H1 (cell line): Measurements from ENCODE around the gene RBM24. TPM values are rescaled to one million over a fixed set of nuclear protein-coding genes. Genes with fewer than 3 reads are reported as not detected.

Experiments used
- CTCF ChIA-PET: fragments of 300-600 bp; sonication (Branson Sonifier 250); formaldehyde crosslinking; loops from one replicate; lab custom pipeline; 2021; ENCODE audit not compliant: partially characterized antibody; lab: Charles Lee
- POLR2A ChIA-PET: fragments of 300-600 bp; sonication (Branson Sonifier 250); formaldehyde crosslinking; loops from one replicate; lab custom pipeline; 2021; ENCODE audit warnings: inconsistent platforms; ENCODE audit not compliant: partially characterized antibody; lab: Charles Lee
- DNase-seq, 2 experiments: peaks; one replicate each; pipeline versions ENCODE4 v3.0.0 to v3.0.0-alpha.2; 2010 to 2022; ENCODE audit warnings: low spot score in 2 of 2, low read depth in 1 of 2, mixed read lengths in 1 of 2
- FAIRE-seq: peaks from 2 replicates; lab custom pipeline; 2011; peaks lifted over from hg19 to GRCh38; lab: Jason Lieb, UNC
- H2AFZ ChIP-seq: 2 replicates; pipeline ENCODE4 v1.8.1; 2012; ENCODE audit warnings: low read length, inconsistent platforms
- H2AK5ac ChIP-seq: 2 replicates; pipeline ENCODE4 v1.6.1; 2013; ENCODE audit warnings: low read depth, low read length
- H2BK120ac ChIP-seq: replicated peaks from 2 replicates; pipeline ENCODE3; 2013; ENCODE audit warnings: low read depth, low read length, inconsistent platforms
- H2BK12ac ChIP-seq: 2 replicates; pipeline ENCODE4 v1.6.1; 2013; ENCODE audit warnings: low read depth, low read length
- H2BK15ac ChIP-seq: 2 replicates; pipeline ENCODE4 v1.6.1; 2013; ENCODE audit warnings: low read length
- H2BK20ac ChIP-seq: 2 replicates; pipeline ENCODE4 v1.6.1; 2013; ENCODE audit warnings: low read length
- H2BK5ac ChIP-seq: 2 replicates; pipeline ENCODE4 v1.6.1; 2013; ENCODE audit warnings: low read depth, low read length
- H3K14ac ChIP-seq: 2 replicates; pipeline ENCODE4 v1.6.1; 2013; ENCODE audit warnings: inconsistent platforms; ENCODE audit not compliant: insufficient read length
- H3K18ac ChIP-seq: 2 replicates; pipeline ENCODE4 v1.6.1; 2013; ENCODE audit warnings: low read length; ENCODE audit errors: extremely low read depth
- H3K23ac ChIP-seq: 2 replicates; pipeline ENCODE4 v1.6.1; 2013; ENCODE audit warnings: inconsistent platforms; ENCODE audit not compliant: insufficient read length
- H3K23me2 ChIP-seq: 2 replicates; pipeline ENCODE4 v1.6.1; 2013; ENCODE audit warnings: low read depth, low read length
- H3K27ac ChIP-seq: 2 replicates; pipeline ENCODE4 v1.6.1; 2011; ENCODE audit warnings: low read depth, low read length, inconsistent platforms
- H3K27me3 ChIP-seq, 4 experiments: replicated peaks in 1 of 4; 1 replicate in 1 of 4; 2 replicates in 3 of 4; pipeline versions ENCODE4 v1.6.1 to v1.8.1; 2011 to 2013; ENCODE audit warnings: low read length in 3 of 4, mild to moderate bottlenecking in 3 of 4, inconsistent platforms in 2 of 4, mixed read lengths in 2 of 4, moderate library complexity in 1 of 4; ENCODE audit not compliant: control insufficient read depth in 3 of 4, insufficient read depth in 3 of 4; ENCODE audit errors: extremely low read depth in 1 of 4
- H3K36me3 ChIP-seq, 4 experiments: 2 replicates each; pipeline versions ENCODE4 v1.6.1 to v1.8.1; 2011 to 2013; ENCODE audit warnings: mild to moderate bottlenecking in 4 of 4, low read length in 3 of 4, moderate library complexity in 2 of 4, control low read depth in 1 of 4, inconsistent platforms in 1 of 4; ENCODE audit not compliant: insufficient read depth in 4 of 4, control insufficient read depth in 2 of 4
- H3K4ac ChIP-seq: replicated peaks from 2 replicates; pipeline ENCODE3; 2013; ENCODE audit warnings: low read length, low read depth, mixed read lengths, inconsistent platforms; ENCODE audit not compliant: insufficient read length
- H3K4me1 ChIP-seq, 4 experiments: replicated peaks in 1 of 4; 1 replicate in 1 of 4; 2 replicates in 3 of 4; pipeline versions ENCODE4 v1.6.1 to v1.8.1; 2011 to 2013; ENCODE audit warnings: low read length in 3 of 4, inconsistent platforms in 2 of 4, mixed read lengths in 1 of 4; ENCODE audit not compliant: insufficient read depth in 4 of 4, control insufficient read depth in 3 of 4
- H3K4me2 ChIP-seq, 2 experiments: 2 replicates each; pipeline versions ENCODE4 v1.6.1 to v1.8.1; 2011 to 2013; ENCODE audit warnings: low read depth in 2 of 2, low read length in 2 of 2, control low read depth in 1 of 2, inconsistent platforms in 1 of 2, mild to moderate bottlenecking in 1 of 2; ENCODE audit not compliant: insufficient read depth in 1 of 2
- H3K4me3 ChIP-seq, 4 experiments: fragments of 200-600, 300-600 bp in 1 of 4; sonication (generic), shearing (Covaris generic), sonication (Bioruptor Twin) in 1 of 4; 2 replicates each; pipeline versions ENCODE4 v1.5.1 to v1.8.1; 2011 to 2016; ENCODE audit warnings: low read length in 4 of 4, low read depth in 3 of 4, control low read depth in 2 of 4, inconsistent platforms in 2 of 4, mild to moderate bottlenecking in 2 of 4, mixed read lengths in 1 of 4, moderate library complexity in 1 of 4; ENCODE audit not compliant: insufficient read depth in 2 of 4; ENCODE audit errors: extremely low read depth in 1 of 4
- H3K56ac ChIP-seq: replicated peaks from 2 replicates; pipeline ENCODE3; 2013; ENCODE audit warnings: low read depth, mild to moderate bottlenecking, mixed read lengths, low read length, inconsistent platforms; ENCODE audit not compliant: insufficient read length
- H3K79me1 ChIP-seq: 2 replicates; pipeline ENCODE4 v1.6.1; 2013; ENCODE audit warnings: low read depth, low read length, control low read depth
- H3K79me2 ChIP-seq, 2 experiments: 2 replicates each; pipeline versions ENCODE4 v1.6.1 to v1.8.1; 2012 to 2013; ENCODE audit warnings: low read length in 2 of 2, mild to moderate bottlenecking in 2 of 2, inconsistent platforms in 1 of 2; ENCODE audit not compliant: insufficient read depth in 2 of 2, control insufficient read depth in 1 of 2
- H3K9ac ChIP-seq, 4 experiments: replicated peaks in 1 of 4; 1 replicate in 1 of 4; 2 replicates in 3 of 4; pipeline versions ENCODE4 v1.6.1 to v1.8.1; 2011 to 2013; ENCODE audit warnings: low read depth in 3 of 4, low read length in 3 of 4, control low read depth in 2 of 4, mild to moderate bottlenecking in 2 of 4, moderate library complexity in 2 of 4, inconsistent platforms in 1 of 4; ENCODE audit errors: extremely low read depth in 1 of 4
- H3K9me3 ChIP-seq, 2 experiments: 2 replicates each; pipeline versions ENCODE4 v1.6.1 to v1.8.1; 2012 to 2013; ENCODE audit warnings: mild to moderate bottlenecking in 2 of 2, moderate library complexity in 2 of 2, control low read depth in 1 of 2, inconsistent platforms in 1 of 2, low read depth in 1 of 2, low read length in 1 of 2, mixed read lengths in 1 of 2; ENCODE audit not compliant: insufficient read depth in 2 of 2
- H4K20me1 ChIP-seq, 2 experiments: replicated peaks in 1 of 2; 2 replicates each; pipeline versions ENCODE3 to v1.8.1; 2011 to 2013; ENCODE audit warnings: inconsistent platforms in 2 of 2, low read length in 2 of 2, mild to moderate bottlenecking in 1 of 2; ENCODE audit not compliant: insufficient read depth in 2 of 2, control insufficient read depth in 1 of 2
- H4K5ac ChIP-seq: 2 replicates; pipeline ENCODE4 v1.6.1; 2013; ENCODE audit warnings: low read length, low read depth, mixed read lengths, inconsistent platforms; ENCODE audit not compliant: insufficient read length
- H4K8ac ChIP-seq: 2 replicates; pipeline ENCODE4 v1.8.0; 2013; ENCODE audit warnings: mild to moderate bottlenecking, moderate library complexity, low read length, inconsistent platforms; ENCODE audit not compliant: insufficient read depth; ENCODE audit errors: extremely low read depth
- H4K91ac ChIP-seq: replicated peaks from 2 replicates; pipeline ENCODE3; 2013; ENCODE audit warnings: low read length, mixed read lengths, inconsistent platforms; ENCODE audit not compliant: insufficient read length
- WGBS, 2 experiments: shearing (Covaris generic) in 1 of 2; methylation state at CpG; one replicate each; pipeline versions ENCODE4 v1.1.6 to v1.1.7; 2013 to 2015; ENCODE audit warnings: low lambda C conversion rate in 2 of 2, mixed read lengths in 2 of 2, inconsistent platforms in 1 of 2, low coverage in 1 of 2, missing lambda C conversion rate in 1 of 2; ENCODE audit not compliant: insufficient replicate concordance in 2 of 2, insufficient coverage in 1 of 2, insufficient read length in 1 of 2; ENCODE audit errors: extremely low coverage in 1 of 2, missing lambda C conversion rate in 1 of 2; 5-methylcytosine and 5-hydroxymethylcytosine counted together
- polyA plus RNA-seq, 7 experiments: library from polyadenylated mRNA; depleted of rRNA in 3 of 7; stranded (reverse) in 5 of 7; unstranded in 2 of 7; fragments of >200 nt in 5 of 7; fragments of 200-250 nt in 2 of 7; gene quantifications; 1 replicate in 5 of 7; 2 replicates in 1 of 7; 4 replicates in 1 of 7; pipeline versions ENCODE4 v1.2.1 to v1.2.3, GENCODE V29; 2011 to 2013; ENCODE audit warnings: missing spikeins in 2 of 7, mixed read lengths in 2 of 7
- total RNA-seq: library from RNA; stranded (reverse); fragmentation: NEBNext Ultra II Directional; extraction: Animal tissue kit (Norgen Biotek cat#: 25700); gene quantifications from 2 replicates; pipeline ENCODE4 v1.2.1, GENCODE V29; 2021

Gene RBM24
- total and polyA plus RNA-seq, 2 of the 8 experiments (the other 6 are each of a cell fraction or from before 2014, with no cell fraction given): 0.52 to 2.6 TPM

DNA sequence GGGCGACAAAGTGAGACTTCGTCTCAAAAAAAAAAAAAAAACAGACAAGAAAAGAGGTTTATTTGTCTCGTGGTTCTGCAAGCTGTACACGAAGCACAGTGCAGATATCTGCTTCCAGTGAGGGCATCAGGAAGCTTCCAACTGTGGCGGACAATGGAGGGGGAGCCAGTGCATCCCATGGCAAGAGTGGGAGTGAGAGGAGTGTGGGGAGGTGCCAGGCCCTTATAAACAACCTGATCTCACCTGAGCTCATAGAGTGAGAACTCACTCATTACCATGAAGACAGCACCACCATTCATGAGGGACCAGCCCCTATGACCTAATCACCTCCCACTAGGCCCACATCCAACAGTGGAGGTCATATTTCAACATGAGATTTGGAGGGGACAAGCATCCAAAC is 19.5 kb downstream of the RBM24 start:
- no peak overlapping the region for H3K4me2 ChIP-seq
- no peak overlapping the region for H2AFZ ChIP-seq
- H3K27me3 ChIP-seq: no peaks in the 10 kb centered on the region
- H3K4ac ChIP-seq: no peak overlapping the region
- no peak overlapping the region for H2BK15ac ChIP-seq
- no peaks in the 10 kb centered on the region for H3K36me3 ChIP-seq
- H3K56ac ChIP-seq: no peak overlapping the region
- H3K18ac ChIP-seq: no peak overlapping the region
- H3K23me2 ChIP-seq: no peaks in the 10 kb centered on the region
- H4K8ac ChIP-seq: no peak overlapping the region
- H2AK5ac ChIP-seq: no peak overlapping the region
- no peaks in the 10 kb centered on the region for H3K79me2 ChIP-seq
- no peak overlapping the region for H3K14ac ChIP-seq
- 88% methylated on average over 3 of the region's 5 CpGs; no CpG with 5 or more reads in 1 of the 2 experiments for WGBS, 2 experiments
- no peaks in the 10 kb centered on the region for H3K79me1 ChIP-seq
- FAIRE-seq: no peak
- no peak overlapping the region for H3K9ac ChIP-seq
- H3K23ac ChIP-seq: no peak overlapping the region
- no peak for DNase-seq
- no peak overlapping the region for H3K4me3 ChIP-seq
- ChIA-PET CTCF (no interaction called here), POLR2A (no interaction called here)
- no peak overlapping the region for H2BK12ac ChIP-seq
- H4K91ac ChIP-seq: no peak overlapping the region
- H3K27ac ChIP-seq: no peak overlapping the region
- no peak overlapping the region for H2BK120ac ChIP-seq
- H4K20me1 ChIP-seq: no peaks in the 10 kb centered on the region
- peaks cover 0 to 3% (median 1%) of the 10 kb centered on the region in 4 experiments; a peak in 3 of 7 replicates for H3K4me1 ChIP-seq
- H4K5ac ChIP-seq: no peak overlapping the region
- H2BK20ac ChIP-seq: no peak overlapping the region
- no peak overlapping the region for H2BK5ac ChIP-seq
- H3K9me3 ChIP-seq: no peaks in the 10 kb centered on the region
